Muscle of back (tissue), 13 donors: ENCODE measurements around the gene POTEF. TPM values are rescaled to one million over a fixed set of nuclear protein-coding genes. Genes with fewer than 3 reads are reported as not detected.
"Not testable (repeated sequence)": the region's sequence is repeated elsewhere in the genome, so short reads cannot be mapped to it uniquely, and the experiment has no call there.

Experiments used
- DNase-seq, 3 donors: peaks; one replicate each; pipeline versions ENCODE4 v3.0.0 to v3.0.0-alpha.2; 2013
- long read RNA-seq, 9 donors: transcript quantifications; one replicate each; lab custom pipeline, GENCODE V29; 2026
- polyA plus RNA-seq, 10 donors: library from polyadenylated mRNA; unstranded; fragments of 120-200 nt; gene quantifications; one replicate each; pipeline ENCODE4 v1.2.1, GENCODE V29; 2013; ENCODE audit not compliant: insufficient read length in 10 of 10

POTEF gene
- under 1 TPM in 5 of 10 donors, not detected in 5; 0.08 to 0.20 (median 0.12) TPM for polyA plus RNA-seq
- long read RNA-seq, donor 1: 0 reads
- long read RNA-seq, donor 2: 0 reads
- long read RNA-seq, donor 3: 0 reads
- long read RNA-seq, donor 4: 0 reads
- long read RNA-seq, donor 5: 0 reads
- long read RNA-seq, donor 6: 0 reads
- long read RNA-seq, donor 7: 0 reads
- long read RNA-seq, donor 8: 0 reads
- long read RNA-seq, donor 9: 0 reads

- not testable (repeated sequence) for DNase-seq
These were observed at the start of gene POTEF for GRCh38 chr2:130129120-130129829. Gene POTEF (minus strand): TSS chr2:130129222. CDS start chr2:130120515, 8,707 bp downstream.

GRCh38 chr2:130174866-130175265, 45.8 kb upstream of the POTEF start:
- not testable (repeated sequence) for DNase-seq

- DNase-seq: no peak
These were observed 40.9 kb upstream of the POTEF start for GRCh38 chr2:130169896-130170295.

- DNase-seq: not testable (repeated sequence)
These were observed 40.1 kb upstream of the POTEF start for GRCh38 chr2:130169163-130169562.

- not testable (repeated sequence) for DNase-seq
These were observed 37.6 kb upstream of the POTEF start for GRCh38 chr2:130166611-130167010.

- no peak for DNase-seq
These were observed 36.4 kb upstream of the POTEF start for GRCh38 chr2:130165293-130166016.

GRCh38 chr2:130162968-130163367, 33.9 kb upstream of the POTEF start:
- DNase-seq: no peak

- DNase-seq: not testable (repeated sequence)
These were observed 33.5 kb upstream of the POTEF start for GRCh38 chr2:130162486-130162885.

- DNase-seq: not testable (repeated sequence)
These were observed 32.0 kb upstream of the POTEF start for GRCh38 chr2:130160838-130161705.

- no peak for DNase-seq
These were observed 31.1 kb upstream of the POTEF start for GRCh38 chr2:130160131-130160530.

GRCh38 chr2:130159376-130159775, 30.4 kb upstream of the POTEF start:
- not testable (repeated sequence) for DNase-seq

GRCh38 chr2:130158631-130159030, 29.6 kb upstream of the POTEF start:
- no peak for DNase-seq

- not testable (repeated sequence) for DNase-seq
These were observed 28.9 kb upstream of the POTEF start for GRCh38 chr2:130157825-130158514.

GRCh38 chr2:130157354-130157753, 28.3 kb upstream of the POTEF start:
- not testable (repeated sequence) for DNase-seq

- no peak for DNase-seq
These were observed 27.6 kb upstream of the POTEF start for GRCh38 chr2:130156624-130157004.

- peak; percentile 7 to 28 (median 10) for DNase-seq
These were observed 27.1 kb upstream of the POTEF start for GRCh38 chr2:130155956-130156623.

GRCh38 chr2:130154773-130155765, 26.0 kb upstream of the POTEF start:
- DNase-seq: no peak

- not testable (repeated sequence) for DNase-seq
These were observed 25.4 kb upstream of the POTEF start for GRCh38 chr2:130154423-130154770.
